GM13976 (cell line): Measurements from ENCODE around the gene HTR2B.
"Not testable (repeated sequence)": the region's sequence is repeated elsewhere in the genome, so short reads cannot be mapped to it uniquely, and the experiment has no call there.

ENCODE experiments used
- DNase-seq: peaks from one replicate; pipeline ENCODE4 v3.0.0; 2012; ENCODE audit warnings: low spot score
- CTCF ChIP-seq: IDR thresholded peaks from 2 replicates; pipeline ENCODE4 v1.5.1; 2012; ENCODE audit warnings: borderline replicate concordance, mild to moderate bottlenecking; ENCODE audit not compliant: insufficient read depth; ENCODE audit errors: extremely low read depth, missing control alignments, control extremely low read depth
- in situ Hi-C: fragments of 300-500 bp; cut with MboI; formaldehyde crosslinking; loops from one replicate; pipeline ENCODE4 v1.12.0; 2022; ENCODE audit warnings: low sequenced_read_pairs, mixed read lengths, inconsistent platforms; ENCODE audit not compliant: unreplicated experiment

HTR2B gene

GRCh38 chr2:231102772-231103171 lies 22.1 kb downstream of the HTR2B start:
- no peak for TF ChIP-seq CTCF
- no peak for DNase-seq
- in situ Hi-C loops: loop anchor here (10.0 kb wide), 1 partner anchor 312 kb away; no protein-coding TSS in a partner anchor

GRCh38 chr2:231100990-231101389 lies 23.9 kb downstream of the HTR2B start:
- no peak for DNase-seq
- no peak for TF ChIP-seq CTCF
- in situ Hi-C loops: loop anchor here (10.0 kb wide), 1 partner anchor 314 kb away; no protein-coding TSS in a partner anchor

GRCh38 chr2:231100321-231100720 lies 24.5 kb downstream of the HTR2B start:
- DNase-seq: not testable (repeated sequence)

GRCh38 chr2:231099918-231100317 lies 24.9 kb downstream of the HTR2B start:
- in situ Hi-C loops: loop anchor here (10.0 kb wide), 1 partner anchor 315 kb away; no protein-coding TSS in a partner anchor
- DNase-seq: no peak
- no peak for TF ChIP-seq CTCF

More at GRCh38 chr2:231100321-231100720, 24.5 kb downstream of the HTR2B start:
- in situ Hi-C loops: loop anchor here (10.0 kb wide), 1 partner anchor 314 kb away; no protein-coding TSS in a partner anchor

GRCh38 chr2:231094736-231095346 lies 30.0 kb downstream of the HTR2B start:
- no peak for DNase-seq
- no peak for TF ChIP-seq CTCF
- in situ Hi-C loops: no loop called here

GRCh38 chr2:231093933-231094332 lies 30.9 kb downstream of the HTR2B start:
- in situ Hi-C loops: no loop called here
- TF ChIP-seq CTCF: no peak
- DNase-seq: no peak

GRCh38 chr2:231088754-231089153 lies 36.1 kb downstream of the HTR2B start:
- DNase-seq: no peak
- no peak for TF ChIP-seq CTCF
- in situ Hi-C loops: no loop called here
